Measurements from ENCODE around the gene DOCK7. TPM values are rescaled to one million over a fixed set of nuclear protein-coding genes. Genes with fewer than 3 reads are reported as not detected.

DOCK7 gene
- total and polyA plus RNA-seq, 2 of the 8 experiments (the other 6 are each of a cell fraction or from before 2014, with no cell fraction given) = 10.2 to 33.7 TPM

- TF ChIP-seq ATF3 (IDR thresholded peaks at IDR 0.05; ENCODE audit: insufficient read depth, low read depth, low read length) (no peak), TBP (IDR thresholded peaks at IDR 0.05; ENCODE audit: low read depth, low read length) (no peak), BACH1 (IDR thresholded peaks at IDR 0.05; ENCODE audit: low read length) (no peak), GABPA (IDR thresholded peaks at IDR 0.05; ENCODE audit: borderline replicate concordance, insufficient read depth, low read length) (no peak)
Measured at GRCh38 chr1:62426237-62426636, 261.9 kb downstream of the DOCK7 start (continued).

Measured in H1 (cell line).